ENCODE results near the gene MAPK7. TPM values are rescaled to one million over a fixed set of nuclear protein-coding genes. Genes with fewer than 3 reads are reported as not detected.

The MAPK7 gene
- total and polyA plus RNA-seq, 5 donors: 9.0 to 16.7 (median 16.2) TPM

DNA sequence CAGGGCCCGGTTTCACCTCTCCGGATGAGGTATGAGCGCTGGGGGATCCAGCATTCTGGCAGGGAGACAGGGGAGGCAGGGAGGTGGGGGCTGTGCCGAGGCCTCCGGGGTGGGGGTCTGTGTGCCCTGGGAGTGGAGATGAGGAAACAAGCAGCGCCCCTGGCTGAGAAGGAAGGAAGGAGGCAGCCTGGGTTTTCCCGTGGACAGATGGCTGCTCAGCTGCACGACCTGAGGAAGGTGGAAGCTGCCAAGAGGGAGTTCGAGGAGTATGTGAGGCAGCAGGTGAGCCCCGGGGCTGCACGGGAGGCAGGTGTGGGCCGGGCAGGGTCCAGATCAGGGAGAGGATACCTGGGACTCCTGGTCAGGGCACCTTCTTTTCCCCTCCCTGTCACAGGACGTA is 37.0 kb downstream of the MAPK7 start:
- no peak for DNase-seq
- no peak overlapping the region for H3K4me3 ChIP-seq (ENCODE audit: low read length)
- no peaks in the 10 kb centered on the region for H3K27me3 ChIP-seq (ENCODE audit: control insufficient read depth, insufficient read depth)
- no peak for ATAC-seq
- H3K27ac ChIP-seq (ENCODE audit: low read length): no peak overlapping the region
- H3K9me3 ChIP-seq (ENCODE audit: control insufficient read depth, low read length): no peaks in the 10 kb centered on the region
- WGBS: 74% methylated on average over 13 of the region's 13 CpGs
- H3K4me1 ChIP-seq (ENCODE audit: control insufficient read depth, insufficient read depth, low read length): no peaks in the 10 kb centered on the region
- intact Hi-C loops (cut with DNase I): no loop called here

DNA sequence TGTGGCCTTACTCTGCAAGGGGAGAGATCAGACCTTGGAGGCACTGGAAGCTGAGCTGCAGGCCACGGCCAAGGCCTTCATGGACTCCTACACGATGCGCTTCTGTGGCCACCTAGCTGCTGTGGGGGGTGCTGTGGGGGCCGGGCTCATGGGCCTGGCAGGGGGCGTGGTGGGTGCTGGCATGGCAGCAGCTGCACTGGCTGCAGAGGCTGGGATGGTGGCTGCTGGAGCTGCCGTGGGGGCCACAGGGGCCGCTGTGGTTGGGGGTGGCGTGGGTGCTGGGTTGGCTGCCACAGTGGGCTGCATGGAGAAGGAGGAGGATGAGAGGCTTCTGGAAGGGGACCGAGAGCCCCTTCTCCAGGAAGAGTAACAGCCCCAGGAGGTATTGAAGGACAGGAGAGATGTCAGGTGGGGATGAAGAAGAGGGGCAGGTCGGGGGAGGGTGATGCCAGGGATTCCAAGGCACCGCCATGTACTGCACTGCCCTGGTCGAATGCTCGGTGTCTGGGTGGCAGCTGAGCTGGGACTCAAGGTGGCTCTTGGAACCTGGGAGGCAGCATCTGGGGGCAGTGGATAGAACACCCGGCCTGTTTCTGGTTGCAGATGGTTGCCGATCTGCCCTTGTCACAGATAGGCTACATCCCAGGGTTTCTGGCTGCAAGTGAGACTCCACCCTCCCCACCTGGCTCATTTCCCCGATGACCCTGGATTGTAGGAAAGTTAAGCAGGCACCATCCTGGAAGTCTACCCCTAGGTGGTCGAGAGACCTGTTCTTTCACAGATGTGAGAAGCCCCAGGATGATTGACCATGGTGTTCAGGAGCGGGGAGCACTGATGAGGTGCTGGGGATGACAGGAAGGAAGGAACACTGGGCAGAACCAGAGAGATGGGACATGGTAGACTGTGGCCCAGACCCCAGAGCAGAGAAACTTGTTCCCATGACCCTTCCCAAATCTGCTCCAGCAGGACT is 37.8 kb downstream of the MAPK7 start:
- Histone ChIP-seq H3K9me3 (ENCODE audit: control insufficient read depth, low read length) (no peaks in the 10 kb centered on the region), H3K27ac (ENCODE audit: low read length) (no peak overlapping the region), H3K27me3 (ENCODE audit: control insufficient read depth, insufficient read depth) (no peaks in the 10 kb centered on the region), H3K4me3 (ENCODE audit: low read length) (no peak overlapping the region), H3K4me1 (ENCODE audit: control insufficient read depth, insufficient read depth, low read length) (no peaks in the 10 kb centered on the region)
- DNase-seq: no peak
- intact Hi-C loops (cut with DNase I): no loop called here
- no peak for ATAC-seq
- WGBS: 93% methylated on average over 18 of the region's 18 CpGs

DNA sequence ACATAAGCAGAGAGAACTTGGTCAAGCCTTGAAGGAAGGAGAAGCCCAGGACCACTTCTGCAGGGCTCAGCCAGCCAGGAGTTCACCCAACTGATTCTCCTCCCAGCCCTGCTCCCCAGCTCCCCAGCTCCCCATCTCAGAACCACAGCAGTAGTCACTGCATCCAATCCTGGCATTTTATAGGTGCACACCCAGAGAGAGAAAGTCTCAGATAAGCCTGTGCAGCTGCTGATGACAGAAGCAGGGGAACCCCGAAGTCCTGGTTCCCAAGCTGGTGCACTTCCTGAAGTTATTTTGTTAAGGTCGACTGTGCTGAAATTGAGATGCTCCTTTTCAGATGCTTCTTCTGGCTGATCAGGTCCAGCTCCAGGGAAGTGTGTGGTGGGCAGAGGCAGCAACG is 39.3 kb downstream of the MAPK7 start:
- no peak overlapping the region for H3K27ac ChIP-seq (ENCODE audit: low read length)
- 60% methylated on average over 3 of the region's 3 CpGs for WGBS
- H3K4me1 ChIP-seq (ENCODE audit: control insufficient read depth, insufficient read depth, low read length): no peaks in the 10 kb centered on the region
- H3K4me3 ChIP-seq (ENCODE audit: low read length): no peak overlapping the region
- DNase-seq (peak in 1 of 3 donors; percentile 1), ATAC-seq (no peak)
- no peaks in the 10 kb centered on the region for H3K9me3 ChIP-seq (ENCODE audit: control insufficient read depth, low read length)
- no peaks in the 10 kb centered on the region for H3K27me3 ChIP-seq (ENCODE audit: control insufficient read depth, insufficient read depth)
- intact Hi-C loops (cut with DNase I): no loop called here

DNA sequence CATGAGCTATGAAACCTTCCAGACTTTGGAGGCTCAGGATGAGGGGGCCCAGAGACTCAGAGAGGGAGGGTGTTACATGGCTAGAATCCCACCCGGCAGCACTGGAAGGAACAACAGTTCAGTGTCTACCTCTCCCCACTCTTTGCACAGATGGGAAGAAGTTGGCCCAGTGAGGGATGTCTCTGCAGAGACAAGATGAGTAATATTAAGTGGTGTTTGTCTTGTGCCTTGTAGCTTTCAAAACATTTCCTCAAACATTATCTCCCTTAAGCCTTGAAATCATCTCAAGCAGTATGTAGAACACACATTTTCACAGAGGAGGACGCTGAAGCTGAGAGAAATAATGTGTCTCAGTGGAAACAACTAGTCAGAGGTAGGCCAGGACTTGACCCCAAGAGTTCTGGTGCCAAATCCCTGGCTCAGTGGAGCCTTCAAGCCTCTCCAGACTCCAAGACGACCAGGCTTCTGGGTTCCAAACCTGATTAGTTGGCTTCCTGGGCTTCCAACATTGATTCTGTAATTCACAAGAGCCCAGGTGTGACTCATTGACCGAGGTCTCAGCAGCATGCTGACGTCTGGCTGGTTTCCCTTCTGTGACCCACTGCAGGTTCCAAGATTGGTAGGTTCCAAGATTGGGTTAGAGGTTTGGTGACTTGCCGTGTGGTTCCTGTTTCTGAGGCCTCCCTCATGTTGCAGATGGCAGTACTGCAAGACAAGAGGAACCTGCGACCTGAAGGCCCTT is 40.1 kb downstream of the MAPK7 start:
- 54% methylated on average over 7 of the region's 7 CpGs for WGBS
- ATAC-seq: peak in 1 of 2 donors; percentile 48
- no peak overlapping the region for H3K4me3 ChIP-seq (ENCODE audit: low read length)
- H3K9me3 ChIP-seq (ENCODE audit: control insufficient read depth, low read length): no peaks in the 10 kb centered on the region
- peak in 2 of 3 donors; percentile 35 to 36 for DNase-seq
- intact Hi-C loops (cut with DNase I): no loop called here
- H3K4me1 ChIP-seq (ENCODE audit: control insufficient read depth, insufficient read depth, low read length): no peaks in the 10 kb centered on the region
- H3K27me3 ChIP-seq (ENCODE audit: control insufficient read depth, insufficient read depth): no peaks in the 10 kb centered on the region
- H3K27ac ChIP-seq (ENCODE audit: low read length): no peak overlapping the region

DNA sequence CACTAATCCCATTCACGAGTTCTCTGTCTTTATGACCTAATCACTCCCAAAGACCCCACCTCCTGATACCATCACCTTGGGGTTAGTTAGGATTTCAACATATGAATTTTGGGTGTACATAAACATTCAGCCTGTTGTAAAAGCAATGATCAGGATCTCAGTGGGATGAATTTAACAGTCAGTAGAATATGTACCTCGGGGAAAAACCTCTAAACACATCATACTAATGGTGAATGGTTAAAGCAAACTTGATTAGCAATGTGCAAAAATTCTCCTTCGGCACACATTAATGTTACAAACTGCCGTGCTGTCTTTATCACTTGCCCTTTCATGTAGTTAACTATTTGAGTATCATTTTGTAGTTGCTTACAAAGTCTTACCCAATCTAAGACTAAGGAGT is 42.9 kb downstream of the MAPK7 start:
- H3K27ac ChIP-seq (ENCODE audit: low read length): no peak overlapping the region
- 62% methylated on average over 4 of the region's 4 CpGs for WGBS

DNA sequence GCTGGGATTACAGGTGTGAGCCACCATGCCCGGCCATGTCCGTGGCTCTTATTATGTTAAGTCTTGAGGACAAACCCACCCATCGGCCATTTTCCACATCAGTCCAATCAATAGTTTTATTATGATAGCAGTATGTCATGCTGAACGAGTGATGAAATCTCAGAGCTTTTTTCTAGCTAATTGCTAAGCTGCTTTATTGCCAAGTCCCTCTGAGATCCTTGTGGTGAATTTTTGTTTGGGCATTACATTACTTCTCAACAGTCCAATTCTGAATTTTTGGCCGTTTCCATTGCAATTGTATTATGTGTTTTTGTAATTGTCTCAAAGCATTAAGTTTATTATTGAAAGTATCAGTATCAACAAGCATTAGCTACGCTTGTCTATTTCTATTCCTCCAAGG is 43.6 kb downstream of the MAPK7 start:
- H3K27me3 ChIP-seq (ENCODE audit: control insufficient read depth, insufficient read depth): no peaks in the 10 kb centered on the region
- 87% methylated on average over 6 of the region's 6 CpGs for WGBS
- DNase-seq: no peak

More for the DNA sequence above, 42.9 kb downstream of the MAPK7 start:
- Histone ChIP-seq H3K4me3 (ENCODE audit: low read length) (no peak overlapping the region), H3K9me3 (ENCODE audit: control insufficient read depth, low read length) (no peaks in the 10 kb centered on the region), H3K4me1 (ENCODE audit: control insufficient read depth, insufficient read depth, low read length) (no peaks in the 10 kb centered on the region), H3K27me3 (ENCODE audit: control insufficient read depth, insufficient read depth) (no peaks in the 10 kb centered on the region)
- intact Hi-C loops (cut with DNase I): loop anchor here in 1 of 4 donors (5.0 kb wide), 1 partner anchor 51 kb away; no protein-coding TSS in a partner anchor
- ATAC-seq: no peak
- DNase-seq: no peak

DNA sequence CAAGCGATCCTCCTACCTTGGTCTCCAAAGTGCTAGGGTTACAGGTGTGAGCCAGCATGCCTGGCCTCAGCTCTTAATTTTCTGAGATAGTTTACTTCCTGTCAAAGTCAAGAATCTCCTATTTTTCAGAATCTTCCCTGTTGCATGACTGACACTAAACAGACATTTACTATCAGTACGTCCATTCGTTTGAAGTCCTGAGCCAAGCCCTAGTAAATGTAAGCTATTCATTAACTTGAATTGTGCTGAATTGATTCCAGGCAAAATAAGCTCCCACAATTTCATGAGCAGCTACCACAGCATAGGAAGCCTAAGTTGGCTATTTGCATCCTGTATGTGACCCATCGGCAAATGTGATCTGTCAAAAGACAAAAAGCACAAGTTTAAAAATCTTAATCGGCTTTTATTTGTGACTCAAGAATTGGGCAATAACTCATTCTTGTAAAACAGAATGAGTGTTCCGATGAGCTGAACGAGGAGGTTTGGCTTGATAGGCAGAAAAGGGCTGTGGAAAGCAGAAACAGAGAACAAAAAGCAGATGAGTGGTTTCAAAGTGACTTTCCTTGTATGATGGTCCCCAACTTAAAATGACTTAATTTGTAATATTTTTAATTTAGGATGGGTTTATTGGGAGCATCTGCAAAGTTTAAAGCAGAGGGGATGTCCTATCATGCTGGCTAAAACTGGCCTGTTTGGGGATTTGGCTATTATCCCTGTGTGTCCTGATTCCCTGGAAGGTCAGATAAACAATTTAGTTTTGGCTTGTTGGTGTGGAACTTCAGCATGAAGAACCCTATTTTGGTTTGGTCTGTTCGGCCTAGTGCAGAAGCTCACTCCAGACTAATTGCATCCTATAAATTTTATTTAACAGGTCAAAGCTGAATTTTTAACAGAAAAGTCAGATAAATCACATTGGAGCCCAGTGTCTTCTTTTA is 46.9 kb downstream of the MAPK7 start:
- Histone ChIP-seq H3K27me3 (ENCODE audit: control insufficient read depth, insufficient read depth) (no peaks in the 10 kb centered on the region), H3K4me3 (ENCODE audit: low read length) (no peak overlapping the region), H3K27ac (ENCODE audit: low read length) (no peak overlapping the region), H3K9me3 (ENCODE audit: control insufficient read depth, low read length) (no peaks in the 10 kb centered on the region), H3K4me1 (ENCODE audit: control insufficient read depth, insufficient read depth, low read length) (no peaks in the 10 kb centered on the region)
- ATAC-seq: peak; percentile 42 to 66
- intact Hi-C loops (cut with DNase I): loop anchor here in 1 of 4 donors (5.0 kb wide), 1 partner anchor 47 kb away; no protein-coding TSS in a partner anchor
- 55% methylated on average over 8 of the region's 8 CpGs for WGBS
- DNase-seq: no peak

More for the DNA sequence above, 43.6 kb downstream of the MAPK7 start:
- no peak for ATAC-seq
- no peak overlapping the region for H3K4me3 ChIP-seq (ENCODE audit: low read length)
- H3K4me1 ChIP-seq (ENCODE audit: control insufficient read depth, insufficient read depth, low read length): no peaks in the 10 kb centered on the region
- intact Hi-C loops (cut with DNase I): loop anchor here in 1 of 4 donors (5.0 kb wide), 1 partner anchor 50 kb away; no protein-coding TSS in a partner anchor
- H3K27ac ChIP-seq (ENCODE audit: low read length): no peak overlapping the region
- no peaks in the 10 kb centered on the region for H3K9me3 ChIP-seq (ENCODE audit: control insufficient read depth, low read length)

DNA sequence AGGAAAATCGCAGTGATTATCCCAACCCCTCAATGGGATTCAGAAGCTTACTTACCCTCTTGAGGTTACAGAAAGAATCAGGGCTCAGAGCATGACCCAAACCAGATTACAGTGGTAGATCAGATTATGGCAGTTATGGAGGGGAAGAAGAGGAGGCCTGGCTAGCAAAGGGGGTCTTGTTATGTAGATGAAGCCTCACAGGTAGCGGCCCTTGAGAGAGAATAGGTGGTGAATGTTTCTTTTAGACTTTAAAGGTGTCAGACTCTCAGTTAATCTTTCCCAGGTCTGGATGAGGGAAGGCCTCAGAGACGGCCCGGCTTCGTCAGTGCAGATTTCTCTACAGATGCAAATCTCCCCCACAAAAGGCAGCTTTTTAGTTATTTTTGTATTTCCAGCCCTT is 48.3 kb downstream of the MAPK7 start:
- ATAC-seq (no peak), DNase-seq (no peak)
- H3K4me1 ChIP-seq (ENCODE audit: control insufficient read depth, insufficient read depth, low read length): no peaks in the 10 kb centered on the region
- H3K27ac ChIP-seq (ENCODE audit: low read length): no peak overlapping the region
- no peak overlapping the region for H3K4me3 ChIP-seq (ENCODE audit: low read length)
- H3K9me3 ChIP-seq (ENCODE audit: control insufficient read depth, low read length): no peaks in the 10 kb centered on the region
- 92% methylated on average over 5 of the region's 5 CpGs for WGBS
- intact Hi-C loops (cut with DNase I): no loop called here
- H3K27me3 ChIP-seq (ENCODE audit: control insufficient read depth, insufficient read depth): no peaks in the 10 kb centered on the region

DNA sequence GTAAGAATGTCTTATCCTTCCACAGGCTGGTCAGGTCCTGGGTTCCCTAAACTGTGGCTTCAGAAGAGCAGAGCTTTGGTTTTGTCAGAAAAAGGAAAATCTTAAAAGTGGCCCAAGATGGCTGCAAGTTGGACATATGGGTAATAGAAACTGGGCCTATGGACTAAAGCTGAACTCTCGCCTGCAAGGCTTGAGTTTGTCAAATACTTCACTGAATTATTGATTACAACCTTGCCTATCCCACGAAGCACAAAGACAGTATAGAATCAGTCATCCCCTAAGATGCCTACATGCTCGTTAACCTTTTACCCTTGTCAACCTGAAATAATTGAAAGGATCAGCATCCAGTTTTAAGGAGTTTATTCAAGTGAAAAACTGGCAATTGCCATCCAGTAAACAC is 53.4 kb downstream of the MAPK7 start:
- no peak overlapping the region for H3K4me3 ChIP-seq (ENCODE audit: low read length)
- WGBS: 83% methylated on average over 3 of the region's 3 CpGs
- no peaks in the 10 kb centered on the region for H3K4me1 ChIP-seq (ENCODE audit: control insufficient read depth, insufficient read depth, low read length)
- H3K9me3 ChIP-seq (ENCODE audit: control insufficient read depth, low read length): no peaks in the 10 kb centered on the region
- intact Hi-C loops (cut with DNase I): no loop called here
- DNase-seq (no peak), ATAC-seq (no peak)
- H3K27me3 ChIP-seq (ENCODE audit: control insufficient read depth, insufficient read depth): no peaks in the 10 kb centered on the region
- no peak overlapping the region for H3K27ac ChIP-seq (ENCODE audit: low read length)
